ENCODE measurements around the gene PANK4. TPM values are rescaled to one million over a fixed set of nuclear protein-coding genes. Genes with fewer than 3 reads are reported as not detected.

Gene PANK4
- polyA plus RNA-seq, 1 donor from 2014 or later = 19.4 TPM

DNA sequence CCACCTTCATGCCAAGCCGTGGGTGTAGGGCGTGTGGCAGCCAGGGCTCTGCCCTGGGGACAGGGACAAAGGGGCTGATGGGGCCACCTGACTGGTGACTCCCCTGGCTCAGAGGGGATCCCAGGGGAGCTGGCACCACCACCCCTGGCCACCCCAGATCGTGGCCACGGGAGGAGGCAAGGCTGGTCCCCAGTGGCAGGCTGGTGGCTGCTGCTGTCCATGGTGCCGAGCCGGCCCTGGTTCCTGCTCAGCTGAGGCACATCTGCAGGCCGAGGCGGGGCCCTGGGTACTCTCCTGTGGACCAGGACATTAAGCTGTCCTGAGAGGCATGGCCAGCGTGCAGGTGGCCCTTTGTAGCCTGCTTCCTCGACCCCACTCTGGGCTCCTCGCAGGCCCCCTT, 43.8 kb downstream of the PANK4 start:
- H3K9me3 Mint-ChIP-seq = peaks cover 0 to under 1% (median 0%) of the 10 kb centered on the region in 3 donors
- no peaks in the 10 kb centered on the region for H3K36me3 Mint-ChIP-seq
- no peak overlapping the region for H3K4me3 Mint-ChIP-seq
- H3K4me1 Mint-ChIP-seq = peaks cover 0 to 5% (median 4%) of the 10 kb centered on the region in 3 donors
- H3K27me3 Mint-ChIP-seq = no peaks in the 10 kb centered on the region
- H3K27ac Mint-ChIP-seq = no peak overlapping the region

DNA sequence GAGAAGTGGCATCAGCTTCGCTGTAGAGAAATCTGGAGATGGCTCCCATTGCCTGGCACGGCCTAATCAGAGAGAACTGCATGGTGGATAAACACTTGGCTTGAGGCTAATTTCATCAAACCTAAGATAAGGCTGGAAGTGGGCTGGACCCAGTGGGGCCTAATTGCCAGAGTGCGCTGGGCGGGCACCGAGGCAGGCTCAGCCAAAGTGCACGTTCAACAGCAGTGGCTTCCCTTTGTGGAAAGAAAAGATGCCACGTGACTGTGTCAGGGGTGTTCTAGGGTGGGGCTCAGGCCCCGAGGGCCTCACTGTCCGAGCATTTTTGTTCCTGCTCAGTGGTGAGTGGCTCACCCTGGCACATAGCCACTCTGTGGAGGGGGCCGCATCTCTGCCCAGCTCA, 44.5 kb downstream of the PANK4 start:
- Mint-ChIP-seq H3K36me3 (no peaks in the 10 kb centered on the region), H3K4me3 (no peak overlapping the region), H3K9me3 (no peaks in the 10 kb centered on the region), H3K27ac (no peak overlapping the region), H3K27me3 (no peaks in the 10 kb centered on the region), H3K4me1 (peaks cover 0 to 5% (median 4%) of the 10 kb centered on the region in 3 donors)

DNA sequence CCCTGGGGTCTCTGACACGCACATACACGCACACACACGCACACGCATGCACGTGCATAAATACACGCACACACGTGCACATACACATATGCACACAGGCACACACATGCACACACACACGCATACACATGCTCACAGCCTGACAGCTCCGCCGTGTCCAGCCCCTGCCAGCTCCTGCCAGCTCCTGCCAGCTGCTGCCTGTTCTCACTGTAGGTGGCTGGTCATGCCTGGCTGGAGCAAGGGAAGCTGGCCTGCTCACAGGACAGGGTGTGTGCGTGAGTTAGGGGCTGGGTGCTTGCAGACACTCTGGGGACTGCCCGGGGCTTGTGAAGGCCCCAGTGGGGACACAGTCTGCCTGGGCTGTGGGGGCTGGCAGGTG, 45.4 kb downstream of the PANK4 start:
- no peaks in the 10 kb centered on the region for H3K36me3 Mint-ChIP-seq
- H3K27ac Mint-ChIP-seq = no peak overlapping the region
- no peaks in the 10 kb centered on the region for H3K27me3 Mint-ChIP-seq
- H3K9me3 Mint-ChIP-seq = no peaks in the 10 kb centered on the region
- H3K4me3 Mint-ChIP-seq = no peak overlapping the region
- H3K4me1 Mint-ChIP-seq = peaks cover 0 to 5% (median 4%) of the 10 kb centered on the region in 3 donors

DNA sequence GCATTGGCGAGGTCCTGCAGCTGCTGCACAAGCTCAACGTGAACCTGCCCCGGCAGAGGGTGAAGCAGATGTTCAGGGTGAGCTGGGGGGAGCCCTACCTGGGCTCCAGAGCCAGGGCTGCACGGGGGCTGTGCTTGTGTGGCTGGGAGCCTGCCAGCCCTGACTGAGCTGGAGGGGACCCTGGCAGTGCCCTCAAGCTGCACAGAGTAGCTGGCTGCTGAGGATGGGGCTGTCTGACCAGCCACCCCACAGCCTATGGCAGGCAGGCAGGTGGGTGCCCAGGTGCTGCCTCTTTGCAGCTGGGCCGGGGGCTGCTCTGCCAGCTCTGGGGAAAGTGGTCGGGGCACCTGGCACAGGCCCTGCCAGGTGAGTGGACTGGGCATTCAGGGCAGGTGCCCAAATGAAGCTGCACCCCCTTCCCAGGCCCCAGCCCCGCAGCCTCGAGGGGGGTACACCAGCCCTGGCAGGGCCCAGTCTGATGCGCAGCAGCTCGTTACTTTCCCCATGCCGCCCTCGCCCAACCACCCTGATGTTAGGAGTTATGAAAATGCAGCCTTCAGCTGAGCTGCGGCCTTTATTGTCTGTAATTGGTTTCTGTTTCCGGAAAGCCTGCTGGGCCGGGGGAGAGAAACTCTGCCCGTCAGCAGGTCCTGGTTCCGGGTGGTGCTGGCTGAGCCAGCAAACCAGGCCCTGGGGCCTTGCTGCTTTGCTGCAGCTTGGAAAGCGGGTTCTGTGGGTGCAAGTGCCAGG, 46.0 kb downstream of the PANK4 start:
- no peaks in the 10 kb centered on the region for H3K27me3 Mint-ChIP-seq
- peak overlapping the region in 1 of 3 donors; percentile 53 for H3K27ac Mint-ChIP-seq
- H3K9me3 Mint-ChIP-seq = no peaks in the 10 kb centered on the region
- H3K4me3 Mint-ChIP-seq = no peak overlapping the region
- no peaks in the 10 kb centered on the region for H3K36me3 Mint-ChIP-seq
- peaks cover 0 to 5% (median 4%) of the 10 kb centered on the region in 3 donors for H3K4me1 Mint-ChIP-seq

DNA sequence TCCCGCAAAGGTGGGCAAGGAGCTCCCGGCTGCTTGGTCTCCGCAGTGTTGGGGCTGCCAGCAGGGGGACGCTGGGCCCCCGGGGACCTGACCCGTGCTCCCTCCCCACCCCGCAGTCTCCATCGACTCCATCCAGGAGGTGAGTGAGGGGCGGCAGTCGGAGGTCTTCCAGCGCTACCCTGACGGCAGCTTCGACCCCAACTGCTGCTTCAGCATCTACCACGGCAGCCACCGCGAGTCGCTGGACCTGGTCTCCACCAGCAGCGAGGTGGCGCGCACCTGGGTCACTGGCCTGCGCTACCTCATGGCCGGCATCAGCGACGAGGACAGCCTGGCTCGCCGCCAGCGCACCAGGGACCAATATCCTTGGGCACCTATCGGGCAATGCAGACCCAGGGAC, 46.8 kb downstream of the PANK4 start:
- Mint-ChIP-seq H3K36me3 (no peaks in the 10 kb centered on the region), H3K27me3 (no peaks in the 10 kb centered on the region), H3K4me3 (peak overlapping the region in 1 of 4 donors; percentile 47), H3K4me1 (peaks cover 0 to 5% (median 4%) of the 10 kb centered on the region in 3 donors), H3K9me3 (no peaks in the 10 kb centered on the region), H3K27ac (peak overlapping the region in 1 of 3 donors; percentile 53)

DNA sequence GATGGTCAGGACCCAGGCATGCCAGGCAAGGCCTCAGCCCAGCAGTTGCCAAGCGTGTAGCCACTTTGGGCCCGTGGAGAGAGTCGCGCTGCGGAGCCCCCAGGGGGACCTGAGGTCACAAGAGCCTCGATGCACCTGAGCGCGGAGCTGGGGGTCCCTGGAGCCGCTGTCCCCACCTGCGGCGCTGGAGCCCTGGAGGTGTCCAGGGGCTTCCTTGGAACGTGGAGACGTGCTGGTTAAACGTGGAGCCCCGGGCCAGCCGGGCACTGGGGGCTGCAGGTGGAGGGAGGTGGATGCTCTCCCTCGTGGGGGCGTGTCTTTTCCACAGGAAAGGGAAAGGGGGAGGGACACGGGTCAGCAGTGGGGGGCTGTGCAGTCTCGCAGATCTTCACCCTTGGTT, 47.2 kb downstream of the PANK4 start:
- Mint-ChIP-seq H3K27me3 (no peaks in the 10 kb centered on the region), H3K9me3 (no peaks in the 10 kb centered on the region), H3K36me3 (no peaks in the 10 kb centered on the region), H3K4me1 (peaks cover 0 to 5% (median 3%) of the 10 kb centered on the region in 3 donors), H3K27ac (no peak overlapping the region), H3K4me3 (no peak overlapping the region)

DNA sequence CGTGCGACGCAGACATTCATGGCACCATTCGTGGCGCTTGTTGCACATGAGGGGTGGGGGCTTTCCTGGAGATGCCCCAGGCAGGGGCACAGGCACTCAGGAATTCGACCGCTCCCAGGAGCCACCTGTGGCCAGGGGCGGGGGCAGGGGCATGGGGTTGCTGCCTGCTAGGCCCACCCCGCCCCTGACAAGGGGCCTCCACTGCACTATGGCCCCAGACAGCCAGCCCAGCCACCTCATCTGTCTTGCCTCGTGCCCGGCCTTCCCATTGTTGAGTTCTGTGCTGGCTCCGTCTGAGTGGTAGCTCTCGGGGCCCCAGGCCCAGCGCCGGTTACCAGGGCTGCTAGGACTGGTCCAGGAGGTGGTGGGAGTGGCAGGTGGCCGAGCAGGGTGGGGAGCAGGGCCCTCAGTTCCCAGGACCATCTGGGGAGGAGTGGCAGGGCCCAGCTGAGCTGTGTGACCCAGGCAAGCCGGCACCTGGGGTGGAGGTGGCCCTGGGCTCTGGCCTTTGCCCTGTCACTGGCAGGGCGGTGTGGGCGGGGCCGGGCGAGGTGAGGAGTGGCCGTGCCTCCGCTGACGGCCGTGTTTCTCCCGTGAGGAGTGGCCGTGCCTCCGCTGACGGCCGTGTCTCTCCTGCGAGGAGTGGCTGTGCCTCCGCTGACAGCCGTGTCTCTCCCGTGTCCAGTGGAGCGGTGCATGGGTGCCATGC, 48.5 kb downstream of the PANK4 start:
- H3K36me3 Mint-ChIP-seq = no peaks in the 10 kb centered on the region
- no peak overlapping the region for H3K27ac Mint-ChIP-seq
- no peaks in the 10 kb centered on the region for H3K9me3 Mint-ChIP-seq
- H3K27me3 Mint-ChIP-seq = no peaks in the 10 kb centered on the region
- peaks cover 0 to 5% (median 0%) of the 10 kb centered on the region in 3 donors for H3K4me1 Mint-ChIP-seq
- no peak overlapping the region for H3K4me3 Mint-ChIP-seq

DNA sequence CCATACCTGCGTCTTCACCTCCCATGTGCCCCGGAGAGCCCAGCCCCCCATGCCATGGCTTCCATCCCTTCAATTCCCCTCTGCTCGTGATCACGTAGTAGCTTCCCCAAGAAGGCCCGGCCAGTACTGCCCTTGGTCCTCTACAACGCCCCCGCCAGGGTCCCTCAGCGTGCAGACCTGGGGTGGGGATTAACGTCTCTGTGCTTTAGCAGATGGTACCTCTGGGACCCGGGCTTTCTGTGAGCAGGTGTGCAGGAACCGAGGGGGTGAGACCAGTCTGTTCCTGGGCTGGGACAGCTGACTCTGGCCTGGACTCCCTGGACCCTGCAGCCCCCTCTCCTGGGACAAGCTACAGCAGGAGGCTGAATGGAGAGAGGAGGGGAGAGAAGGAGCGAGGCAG, 49.1 kb downstream of the PANK4 start:
- no peak overlapping the region for H3K27ac Mint-ChIP-seq
- H3K9me3 Mint-ChIP-seq = no peaks in the 10 kb centered on the region
- H3K4me1 Mint-ChIP-seq = peaks cover 0 to 5% (median 0%) of the 10 kb centered on the region in 3 donors
- no peaks in the 10 kb centered on the region for H3K27me3 Mint-ChIP-seq
- H3K4me3 Mint-ChIP-seq = no peak overlapping the region
- no peaks in the 10 kb centered on the region for H3K36me3 Mint-ChIP-seq

DNA sequence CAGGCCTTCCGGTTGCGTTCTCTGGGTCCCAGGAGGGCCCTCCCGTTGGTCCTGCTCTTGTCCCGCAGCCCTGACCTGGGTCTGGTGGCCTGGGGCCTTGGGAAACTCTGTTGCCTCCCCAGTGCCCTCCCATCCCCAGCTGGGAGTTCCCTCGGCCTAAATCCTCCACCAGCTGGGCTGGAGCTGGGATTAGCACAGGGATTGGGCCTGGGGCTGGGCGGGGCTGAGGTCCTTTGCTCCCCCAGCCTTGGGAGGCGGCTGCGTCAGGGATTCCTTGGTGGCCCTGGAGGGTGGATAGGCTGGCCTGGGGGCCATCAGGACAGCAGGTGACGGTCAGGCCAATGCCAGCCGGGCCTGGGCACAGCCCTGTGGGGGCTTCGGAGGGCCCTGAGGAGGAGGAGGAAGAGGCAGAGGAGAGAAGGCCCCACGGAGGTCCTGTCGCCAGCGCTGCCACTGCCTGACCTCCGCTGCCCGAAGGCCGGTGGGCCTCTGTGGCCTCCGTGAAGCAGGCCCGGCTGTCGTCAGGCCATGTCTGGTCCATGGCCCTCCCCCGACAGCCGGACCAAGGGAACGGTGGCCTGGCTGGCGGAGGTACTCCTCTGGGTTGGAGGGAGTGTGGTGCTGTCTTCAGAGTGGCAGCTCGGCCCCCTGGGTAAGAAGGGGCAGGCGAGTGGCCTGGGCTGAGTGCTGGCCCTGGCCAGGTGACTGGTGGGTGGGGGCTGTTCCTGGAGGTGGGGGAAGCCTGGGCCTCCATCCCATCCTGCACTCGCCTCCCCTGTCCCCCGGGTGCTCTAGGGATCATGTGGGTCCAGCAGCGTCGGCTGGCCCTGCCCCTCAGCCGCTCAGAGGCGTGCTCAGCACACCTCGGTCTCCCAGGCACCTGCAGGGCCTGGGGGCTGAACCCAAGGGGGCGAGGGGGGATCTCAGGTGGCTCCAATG, 50.1 kb downstream of the PANK4 start, which contains the start of gene PLCH2:
Gene PLCH2, plus strand, starts transcription at position 229 of the 939 bp plus-strand sequence. Its CDS starts 300 bp downstream, at position 529.
- no peak within 1 kb of the TSS for H3K4me3 Mint-ChIP-seq
- no peak within 1 kb of the TSS for H3K27ac Mint-ChIP-seq
- no peaks in the 10 kb centered on the region for H3K27me3 Mint-ChIP-seq
- H3K36me3 Mint-ChIP-seq = no peaks in the 10 kb centered on the region
- H3K4me1 Mint-ChIP-seq = peaks cover 0 to 3% (median 0%) of the 10 kb centered on the region in 3 donors
- H3K9me3 Mint-ChIP-seq = no peaks in the 10 kb centered on the region

DNA sequence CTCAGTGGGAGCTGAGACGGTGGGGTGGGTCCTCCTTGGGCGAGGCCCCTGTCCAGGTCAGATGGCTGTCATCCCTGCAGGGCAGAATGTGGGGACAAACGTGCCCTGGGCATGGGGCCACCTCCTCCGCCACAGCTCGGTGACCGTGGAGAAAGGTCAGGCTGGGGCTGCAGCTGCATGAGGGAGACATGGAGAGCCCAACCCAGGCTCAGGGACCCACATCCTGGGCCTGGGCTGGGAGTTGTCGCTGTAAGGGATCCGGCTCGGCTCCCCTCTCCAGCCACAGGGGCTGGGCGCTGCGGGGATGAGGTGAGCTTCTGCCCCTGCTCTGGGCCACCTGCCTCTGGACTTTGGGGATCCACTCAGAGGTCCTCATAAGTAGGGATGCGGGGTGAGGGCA, 50.8 kb downstream of the PANK4 start:
- peaks cover 0 to 4% (median 2%) of the 10 kb centered on the region in 3 donors for H3K4me1 Mint-ChIP-seq
- peaks cover 3% of the 10 kb centered on the region for H3K27me3 Mint-ChIP-seq
- no peaks in the 10 kb centered on the region for H3K36me3 Mint-ChIP-seq
- no peaks in the 10 kb centered on the region for H3K9me3 Mint-ChIP-seq
- H3K27ac Mint-ChIP-seq = no peak overlapping the region
- H3K4me3 Mint-ChIP-seq = no peak overlapping the region

DNA sequence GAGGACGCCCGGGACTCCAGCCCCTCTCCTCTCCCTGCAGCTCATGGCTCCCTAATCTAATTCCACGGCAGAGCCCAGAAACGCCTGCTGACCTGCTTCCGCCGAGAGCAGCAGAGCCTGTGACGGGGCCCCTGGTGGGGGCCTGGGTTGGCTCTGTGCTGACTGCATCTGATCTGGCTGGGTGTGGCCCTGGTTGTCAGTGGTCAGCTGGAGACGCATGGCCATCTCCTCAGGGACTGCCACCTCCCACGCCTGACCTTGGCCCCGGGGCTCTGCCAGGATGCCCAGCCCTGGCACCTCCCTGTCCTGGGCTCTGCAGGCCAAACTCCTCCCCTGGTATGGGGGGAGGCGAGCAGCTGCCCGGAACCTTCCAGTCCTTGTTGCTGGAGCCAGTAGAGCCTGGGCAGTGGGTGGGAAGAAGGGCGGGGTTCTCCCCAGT, 51.4 kb downstream of the PANK4 start:
- Mint-ChIP-seq H3K36me3 (no peaks in the 10 kb centered on the region), H3K9me3 (no peaks in the 10 kb centered on the region), H3K27me3 (peaks cover 3% of the 10 kb centered on the region), H3K27ac (no peak overlapping the region), H3K4me1 (peaks cover 0 to 5% (median 4%) of the 10 kb centered on the region in 3 donors), H3K4me3 (no peak overlapping the region)

DNA sequence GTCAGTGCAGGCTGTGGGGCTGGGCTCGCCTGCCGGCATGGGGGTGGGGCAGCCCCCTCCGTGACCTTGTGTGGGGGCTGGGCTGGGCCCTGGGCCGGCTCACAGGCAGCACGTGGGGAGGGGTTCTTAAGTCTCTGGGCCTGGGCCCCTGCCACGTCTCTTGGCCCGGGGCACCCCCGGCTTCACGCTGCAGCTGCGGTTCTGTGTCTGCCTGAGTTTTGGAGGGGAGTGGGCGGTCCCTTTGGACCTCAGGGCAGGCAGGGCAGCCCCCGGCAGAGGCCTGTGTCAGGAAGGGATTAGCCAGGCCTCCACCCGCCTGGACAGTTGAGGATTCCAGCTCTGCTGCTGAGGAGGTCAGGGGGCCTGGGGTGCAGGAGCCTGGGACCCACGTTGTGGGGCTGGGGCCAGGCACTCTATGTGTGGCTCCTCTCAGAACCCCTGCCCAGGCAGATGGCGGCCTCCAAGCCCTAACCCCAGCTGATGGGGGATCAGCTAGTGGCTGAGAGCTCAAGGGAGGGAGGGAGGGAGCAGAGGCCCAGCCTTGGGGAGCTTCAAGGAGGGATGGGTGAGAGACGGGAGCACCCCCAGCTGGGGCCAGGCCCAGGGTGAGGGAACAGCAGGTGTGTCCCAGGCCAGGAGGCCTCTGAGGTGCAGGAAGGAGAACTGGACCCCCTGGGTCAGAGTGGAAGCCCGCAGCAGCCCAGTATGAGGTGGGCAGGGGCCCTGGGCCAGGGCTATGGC, 52.1 kb downstream of the PANK4 start:
- Mint-ChIP-seq H3K36me3 (no peaks in the 10 kb centered on the region), H3K4me3 (no peak overlapping the region), H3K27ac (no peak overlapping the region), H3K4me1 (peaks cover 0 to 5% (median 4%) of the 10 kb centered on the region in 3 donors), H3K27me3 (peaks cover 3% of the 10 kb centered on the region), H3K9me3 (no peaks in the 10 kb centered on the region)

DNA sequence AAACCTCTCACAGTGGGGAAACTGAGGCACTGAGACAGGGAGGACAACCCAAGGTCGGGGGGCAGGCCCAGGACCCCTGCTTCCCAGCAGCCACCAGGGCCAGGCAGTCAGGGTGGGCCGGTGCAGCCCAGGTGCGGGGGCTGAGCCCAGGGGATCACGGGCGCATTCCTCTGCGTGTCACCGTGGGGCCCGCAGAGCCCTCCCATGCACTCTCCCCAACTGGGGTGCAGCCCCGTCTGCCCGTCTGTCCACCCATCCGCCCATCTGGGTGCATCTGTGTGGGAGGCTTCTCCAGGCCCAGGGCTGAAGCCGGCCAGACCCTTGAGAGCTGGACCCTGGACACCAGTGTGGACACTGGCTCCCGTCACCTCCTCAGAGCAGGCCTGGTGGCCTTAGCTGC, 53.2 kb downstream of the PANK4 start:
- no peaks in the 10 kb centered on the region for H3K9me3 Mint-ChIP-seq
- H3K4me3 Mint-ChIP-seq = no peak overlapping the region
- H3K27me3 Mint-ChIP-seq = peaks cover 8% of the 10 kb centered on the region
- no peaks in the 10 kb centered on the region for H3K36me3 Mint-ChIP-seq
- H3K4me1 Mint-ChIP-seq = peaks cover 0 to 8% (median 4%) of the 10 kb centered on the region in 3 donors
- no peak overlapping the region for H3K27ac Mint-ChIP-seq

DNA sequence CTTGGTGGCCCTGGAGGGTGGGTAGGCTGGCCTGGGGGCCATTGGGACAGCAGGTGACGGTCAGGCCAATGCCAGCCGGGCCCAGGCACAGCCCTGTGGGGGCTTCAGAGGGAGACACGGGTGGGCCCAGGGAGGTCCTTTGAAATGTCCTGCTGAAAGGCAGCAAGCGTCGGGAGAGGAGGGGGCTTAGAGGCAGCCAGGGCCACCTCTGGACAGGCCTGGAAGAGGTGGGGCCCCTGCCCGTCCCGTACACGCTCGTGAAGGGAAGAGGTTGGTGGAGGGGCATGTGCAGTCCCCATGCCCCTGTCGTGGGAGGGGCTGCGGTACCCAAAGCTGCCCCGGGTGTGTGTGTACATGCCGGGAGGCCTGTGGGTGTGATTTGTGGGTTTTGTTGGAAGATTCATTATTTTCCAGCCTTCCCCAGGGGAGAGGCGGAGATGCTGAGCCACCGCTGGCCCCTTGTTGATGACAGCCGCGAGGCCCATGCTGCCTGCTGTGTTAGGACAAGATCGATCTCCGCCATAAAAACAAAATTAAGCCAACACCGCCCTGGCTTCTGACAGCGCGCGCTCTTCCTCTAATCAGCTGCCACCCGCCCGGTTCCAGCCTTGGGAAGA, 53.7 kb downstream of the PANK4 start:
- H3K36me3 Mint-ChIP-seq = no peaks in the 10 kb centered on the region
- H3K9me3 Mint-ChIP-seq = no peaks in the 10 kb centered on the region
- peak overlapping the region in 1 of 4 donors; percentile 9 for H3K4me3 Mint-ChIP-seq
- H3K27ac Mint-ChIP-seq = no peak overlapping the region
- H3K27me3 Mint-ChIP-seq = peaks cover 8% of the 10 kb centered on the region
- H3K4me1 Mint-ChIP-seq = peaks cover 0 to 8% (median 4%) of the 10 kb centered on the region in 3 donors
